K562 (cell line): Measurements from ENCODE around the gene LAMA5. TPM values are rescaled to one million over a fixed set of nuclear protein-coding genes. Genes with fewer than 3 reads are reported as not detected.
A peak's percentile ranks its signal among the peaks of the same experiment; 100 is the strongest.

Experiments
- ATF3 ChIP-seq, 2 experiments: fragments of 450-650 bp in 1 of 2; sonication (generic) in 1 of 2; formaldehyde crosslinking in 1 of 2; IDR thresholded peaks in 1 of 2; conservative IDR thresholded peaks in 1 of 2; 2 replicates each; pipeline versions ENCODE4 v1.6.1 to v1.8.1; 2016 to 2023; ENCODE audit warnings: mild to moderate bottlenecking in 2 of 2, moderate library complexity in 2 of 2, inconsistent platforms in 1 of 2, missing genetic modification reagents in 1 of 2
- CHD2 ChIP-seq: IDR thresholded peaks from 2 replicates; pipeline ENCODE4 v1.6.1; 2011; ENCODE audit warnings: low read depth, low read length
- CREB5 ChIP-seq: fragments of 250-450 bp; sonication (Bioruptor Pico); IDR thresholded peaks from 2 replicates; pipeline ENCODE4 v1.5.0; 2020; ENCODE audit warnings: mild to moderate bottlenecking
- EP400 ChIP-seq: fragments of 450-650 bp; IDR thresholded peaks from 2 replicates; pipeline ENCODE4 v1.6.1; 2017; ENCODE audit warnings: antibody characterized with exemption, mild to moderate bottlenecking, moderate library complexity
- ETV1 ChIP-seq: fragments of 450-650 bp; conservative IDR thresholded peaks from 2 replicates; pipeline ENCODE4 v1.6.1; 2016; ENCODE audit warnings: missing genetic modification characterization, control low read depth, low read depth, missing compliant biosample characterization
- FOXM1 ChIP-seq, 2 experiments: fragments of 450-650 bp in 1 of 2; sonication (generic) in 1 of 2; formaldehyde crosslinking in 1 of 2; IDR thresholded peaks; 2 replicates each; pipeline versions ENCODE4 v1.6.1 to v1.9.0; 2017 to 2022; ENCODE audit warnings: low read depth in 2 of 2, mild to moderate bottlenecking in 2 of 2, missing genetic modification reagents in 1 of 2, moderate library complexity in 1 of 2
- GABPA ChIP-seq: fragments of 200-800 bp; sonication (Bioruptor generic); conservative IDR thresholded peaks from 2 replicates; pipeline ENCODE4 v1.6.1; 2016; ENCODE audit warnings: low read depth, missing genetic modification characterization, missing compliant biosample characterization
- NCOA1 ChIP-seq: fragments of 450-650 bp; IDR thresholded peaks from 2 replicates; pipeline ENCODE4 v1.6.1; 2016; ENCODE audit warnings: low read depth
- NKRF ChIP-seq: fragments of 450-650 bp; IDR thresholded peaks from 2 replicates; pipeline ENCODE4 v1.6.1; 2016; ENCODE audit warnings: borderline replicate concordance
- PURB ChIP-seq: sonication (generic); formaldehyde crosslinking; IDR thresholded peaks from 2 replicates; pipeline ENCODE4 v1.9.0; 2021; ENCODE audit warnings: low read depth, mild to moderate bottlenecking, missing genetic modification reagents
- SAP30 ChIP-seq: fragments of 200-600 bp; sonication (generic); IDR thresholded peaks from 2 replicates; pipeline ENCODE4 v1.6.1; 2012; ENCODE audit warnings: borderline replicate concordance, low read depth, mild to moderate bottlenecking, moderate library complexity, low read length, control low read depth, inconsistent platforms; ENCODE audit not compliant: insufficient read depth, poor library complexity, severe bottlenecking
- SNRNP70 ChIP-seq: fragments of 200-400 bp; formaldehyde crosslinking; optimal IDR thresholded peaks from 2 replicates; pipeline ENCODE3; 2017; ENCODE audit warnings: low read depth, low read length
- SRSF7 ChIP-seq: fragments of 200-400 bp; formaldehyde crosslinking; optimal IDR thresholded peaks from 2 replicates; pipeline ENCODE3; 2017; ENCODE audit warnings: mild to moderate bottlenecking, low read depth, low read length
- TBP ChIP-seq: optimal IDR thresholded peaks from 2 replicates; pipeline ENCODE3; 2011; ENCODE audit warnings: low read depth, low read length, improper control_type of control experiment
- THAP12 ChIP-seq: fragments of 250-450 bp; sonication (Bioruptor Pico); IDR thresholded peaks from 2 replicates; pipeline ENCODE4 v1.9.0; 2021; ENCODE audit warnings: mild to moderate bottlenecking, inconsistent platforms
- THAP7 ChIP-seq: fragments of 250-450 bp; sonication (Bioruptor Pico); IDR thresholded peaks from 2 replicates; pipeline ENCODE4 v1.5.0; 2021
- ZNF175 ChIP-seq: fragments of 200-800 bp; sonication (Bioruptor generic); IDR thresholded peaks from 2 replicates; pipeline ENCODE4 v1.6.1; 2016; ENCODE audit warnings: low read depth, mild to moderate bottlenecking, missing genetic modification characterization, missing compliant biosample characterization
- polyA plus RNA-seq, 8 experiments: library from polyadenylated mRNA; depleted of rRNA in 4 of 8; stranded (reverse) in 5 of 8; unstranded in 3 of 8; fragments of >200 nt; fragmentation: Nextera tagmentation in 2 of 8; fragmentation: Illumina TruSeq in 1 of 8; extraction: Ambion mirVana in 2 of 8; extraction: Trizol in 1 of 8; gene quantifications; 2 replicates each; pipeline versions ENCODE4 v1.2.1 to v1.2.3, GENCODE V29; 2011 to 2014; ENCODE audit warnings: inconsistent platforms in 1 of 8, missing spikeins in 1 of 8
- total RNA-seq, 7 experiments: library from RNA; depleted of rRNA in 6 of 7; stranded (reverse); fragments of >200 nt in 6 of 7; fragmentation: Illumina TruSeq in 2 of 7; extraction: Trizol in 2 of 7; gene quantifications; 2 replicates each; pipeline versions ENCODE4 v1.2.1 to v1.2.3, GENCODE V29; 2011 to 2021; ENCODE audit warnings: low replicate concordance in 1 of 7

Gene LAMA5
- total and polyA plus RNA-seq, 9 of the 15 experiments (the other 6 are each of a cell fraction or from before 2014, with no cell fraction given) = 0.31 to 101 (median 7.8) TPM

GRCh38 chr20:62365814-62366369, 1.2 kb downstream of the LAMA5 start (continued):
- TF ChIP-seq NKRF (no peak), CHD2 (no peak), ETV1 (tag) (0 out of 2 replicates have a peak, but pooled peaks have one; percentile 38), THAP12 (CRISPR knock-in tag) (no peak), EP400 (no peak), TBP (peak; percentile 7), PURB (CRISPR knock-in tag) (no peak), CREB5 (CRISPR knock-in tag) (no peak), SNRNP70 (no peak), GABPA (tag) (no peak; the same call in 1 of the 2 replicates), NCOA1 (no peak), ZNF175 (CRISPR knock-in tag) (no peak), SRSF7 (no peak), THAP7 (CRISPR knock-in tag) (no peak), FOXM1 (IDR thresholded peaks at IDR 0.05; ENCODE audit: low read depth) (no peak), FOXM1 (CRISPR knock-in tag; IDR thresholded peaks at IDR 0.05; ENCODE audit: low read depth) (no peak), SAP30 (peak; percentile 21), ATF3 (IDR thresholded peaks at IDR 0.05) (no peak), ATF3 (CRISPR knock-in tag; conservative IDR thresholded peaks at IDR 0.05) (no peak)
